B cell (primary cell): Measurements from ENCODE around the gene NUP160.

Experiments used
- EZH2 ChIP-seq: IDR thresholded peaks from 2 replicates; pipeline ENCODE4 v1.6.1; 2012; ENCODE audit warnings: borderline replicate concordance, low read depth, mild to moderate bottlenecking, moderate library complexity, low read length; ENCODE audit not compliant: insufficient read depth, poor library complexity, severe bottlenecking
- TF ChIP-seq, protein P1 (sequence below): fragments of 200-600 bp; IDR thresholded peaks from one replicate; pipeline ENCODE4 v1.8.0; 2022; ENCODE audit warnings: antibody characterized with exemption, mild to moderate bottlenecking

GRCh38 chr11:47765086-47765485 lies 83.1 kb downstream of the NUP160 start:
- TF ChIP-seq, protein P1, sequence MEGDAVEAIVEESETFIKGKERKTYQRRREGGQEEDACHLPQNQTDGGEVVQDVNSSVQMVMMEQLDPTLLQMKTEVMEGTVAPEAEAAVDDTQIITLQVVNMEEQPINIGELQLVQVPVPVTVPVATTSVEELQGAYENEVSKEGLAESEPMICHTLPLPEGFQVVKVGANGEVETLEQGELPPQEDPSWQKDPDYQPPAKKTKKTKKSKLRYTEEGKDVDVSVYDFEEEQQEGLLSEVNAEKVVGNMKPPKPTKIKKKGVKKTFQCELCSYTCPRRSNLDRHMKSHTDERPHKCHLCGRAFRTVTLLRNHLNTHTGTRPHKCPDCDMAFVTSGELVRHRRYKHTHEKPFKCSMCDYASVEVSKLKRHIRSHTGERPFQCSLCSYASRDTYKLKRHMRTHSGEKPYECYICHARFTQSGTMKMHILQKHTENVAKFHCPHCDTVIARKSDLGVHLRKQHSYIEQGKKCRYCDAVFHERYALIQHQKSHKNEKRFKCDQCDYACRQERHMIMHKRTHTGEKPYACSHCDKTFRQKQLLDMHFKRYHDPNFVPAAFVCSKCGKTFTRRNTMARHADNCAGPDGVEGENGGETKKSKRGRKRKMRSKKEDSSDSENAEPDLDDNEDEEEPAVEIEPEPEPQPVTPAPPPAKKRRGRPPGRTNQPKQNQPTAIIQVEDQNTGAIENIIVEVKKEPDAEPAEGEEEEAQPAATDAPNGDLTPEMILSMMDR: no peak
- TF ChIP-seq EZH2: no peak
